ENCODE data around the gene ARHGAP25.

GRCh38 chr2:68798569-68798968, 64.0 kb downstream of the ARHGAP25 start:
- TF ChIP-seq CTCF (IDR thresholded peaks at IDR 0.05) (no peak), POLR2A (IDR thresholded peaks at IDR 0.05) (no peak)
